OCI-M2 (cell line): ENCODE data around the gene TMEM158.

Source experiments
- DNase-seq: peaks from one replicate; lab custom pipeline; 2025; ENCODE audit not compliant: unreplicated experiment; lab: John Stamatoyannopoulos, UW

Gene TMEM158

GRCh38 chr3:45205126-45205525 lies 21.0 kb downstream of the TMEM158 start:
- no peak for DNase-seq

- no peak for DNase-seq
Observed at GRCh38 chr3:45204136-45204535, 22.0 kb downstream of the TMEM158 start.

GRCh38 chr3:45199837-45200648 lies 26.0 kb downstream of the TMEM158 start:
- no peak for DNase-seq

- no peak for DNase-seq
Observed at GRCh38 chr3:45198264-45199260, 27.5 kb downstream of the TMEM158 start.

GRCh38 chr3:45194791-45195190 lies 31.3 kb downstream of the TMEM158 start:
- DNase-seq = no peak

GRCh38 chr3:45191924-45192417 lies 34.1 kb downstream of the TMEM158 start:
- no peak for DNase-seq

- DNase-seq = no peak
Observed at GRCh38 chr3:45191424-45191823, 34.7 kb downstream of the TMEM158 start.

GRCh38 chr3:45188719-45189659 lies 37.1 kb downstream of the TMEM158 start:
- DNase-seq = no peak

GRCh38 chr3:45187694-45188141 lies 38.4 kb downstream of the TMEM158 start:
- no peak for DNase-seq

GRCh38 chr3:45186871-45187270 lies 39.2 kb downstream of the TMEM158 start:
- no peak for DNase-seq

- DNase-seq = no peak
Observed at GRCh38 chr3:45185461-45185860, 40.6 kb downstream of the TMEM158 start.

GRCh38 chr3:45185052-45185451 lies 41.0 kb downstream of the TMEM158 start:
- DNase-seq = no peak

GRCh38 chr3:45183872-45184262 lies 42.2 kb downstream of the TMEM158 start:
- no peak for DNase-seq

GRCh38 chr3:45182915-45183871 lies 42.9 kb downstream of the TMEM158 start:
- DNase-seq = no peak

- no peak for DNase-seq
Observed at GRCh38 chr3:45181496-45181895, 44.6 kb downstream of the TMEM158 start.

- DNase-seq = no peak
Observed at GRCh38 chr3:45180899-45181298, 45.2 kb downstream of the TMEM158 start.

GRCh38 chr3:45180051-45180450 lies 46.0 kb downstream of the TMEM158 start:
- DNase-seq = no peak

GRCh38 chr3:45179163-45179562 lies 46.9 kb downstream of the TMEM158 start:
- DNase-seq = no peak
